Measurements from ENCODE around the gene DBP. TPM values are rescaled to one million over a fixed set of nuclear protein-coding genes. Genes with fewer than 3 reads are reported as not detected.
"Not testable (repeated sequence)": the region's sequence is repeated elsewhere in the genome, so short reads cannot be mapped to it uniquely, and the experiment has no call there.

Gene DBP
- total RNA-seq, 1 donor from 2014 or later: 22.8 TPM

GRCh38 chr19:48669903-48670668 lies 32.9 kb upstream of the DBP start:
- intact Hi-C loops (cut with micrococcal nuclease): no loop called here
- ATAC-seq (no peak), DNase-seq (no peak)

DNA sequence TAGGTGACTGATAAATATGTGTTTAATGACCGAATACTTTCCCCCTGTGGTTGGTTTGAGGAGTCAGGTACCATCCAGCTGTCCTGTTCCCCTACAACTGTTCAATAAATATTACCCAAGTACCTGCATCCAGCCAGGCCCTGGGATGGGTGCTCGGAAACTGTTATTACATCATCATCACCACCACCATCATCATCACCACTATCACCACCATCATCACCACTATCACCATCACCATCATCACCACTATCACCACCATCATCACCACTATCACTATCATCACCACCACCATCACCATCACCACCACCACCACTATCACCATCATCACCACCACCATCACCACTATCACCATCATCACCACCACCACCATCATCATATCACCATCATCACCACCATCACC lies 31.6 kb upstream of the DBP start:
- DNase-seq: no peak
- intact Hi-C loops (cut with micrococcal nuclease): no loop called here
- ATAC-seq: no peak

DNA sequence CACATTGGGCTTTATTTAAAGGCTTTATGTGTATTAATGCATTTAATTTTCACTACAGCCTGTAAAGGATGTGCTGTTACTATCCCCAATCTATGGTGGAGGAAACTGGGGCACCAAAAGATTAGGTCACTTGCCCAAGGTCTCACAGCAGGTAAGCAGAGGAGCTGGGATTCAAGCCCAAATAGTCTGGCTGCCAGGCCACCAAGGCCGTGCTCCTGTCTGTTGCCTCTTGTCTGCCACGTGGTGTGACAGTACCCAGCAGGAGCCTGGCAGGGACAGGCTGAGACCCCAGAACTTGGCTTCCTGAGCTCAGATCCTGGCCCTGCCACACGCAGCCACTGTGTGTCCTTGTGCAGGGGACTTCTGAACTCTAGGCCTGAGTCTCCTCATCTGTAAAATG lies 31.2 kb upstream of the DBP start:
- no peak for DNase-seq
- intact Hi-C loops (cut with micrococcal nuclease): no loop called here
- ATAC-seq: no peak

DNA sequence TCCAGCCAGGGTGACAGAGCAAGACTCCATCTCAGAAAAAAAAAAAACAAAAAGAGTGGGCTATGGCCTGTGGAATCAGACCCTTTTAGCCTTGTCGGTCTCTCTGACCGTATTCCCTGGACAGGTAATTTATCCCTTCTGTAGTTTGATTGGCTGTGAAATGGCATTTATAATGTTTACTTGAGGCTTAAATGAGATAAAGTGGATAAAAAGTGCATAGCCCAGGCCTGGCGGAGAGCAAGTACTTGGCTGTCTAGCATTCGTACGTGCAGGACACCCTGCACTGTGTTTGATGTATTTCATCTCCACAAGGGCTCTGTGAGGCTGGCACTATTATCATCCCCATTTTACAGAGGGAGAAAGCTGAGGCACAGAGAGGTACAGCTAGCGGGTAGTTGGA lies 28.6 kb upstream of the DBP start:
- DNase-seq (no peak), ATAC-seq (no peak)
- intact Hi-C loops (cut with micrococcal nuclease): no loop called here

DNA sequence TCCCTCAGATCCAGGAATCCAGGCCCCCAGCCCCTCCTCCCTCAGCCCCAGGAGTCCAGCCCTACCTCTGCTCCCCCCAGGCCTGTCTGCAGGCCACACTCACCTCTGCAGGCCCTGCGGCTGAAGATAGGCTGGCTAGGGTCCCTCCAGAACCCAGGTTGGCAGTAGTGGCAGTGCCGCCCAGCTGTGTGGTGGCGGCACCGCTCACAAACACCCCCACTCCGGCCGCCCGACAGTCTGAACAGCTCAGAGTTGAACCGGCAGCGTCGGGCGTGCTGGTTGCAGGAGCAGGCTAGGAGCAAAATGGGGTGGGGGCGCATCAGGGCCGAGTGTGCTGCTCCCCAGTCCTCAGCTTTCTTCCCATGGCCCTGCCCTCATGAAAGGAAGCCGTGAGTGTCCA lies 27.3 kb upstream of the DBP start:
- DNase-seq (no peak), ATAC-seq (no peak)
- intact Hi-C loops (cut with micrococcal nuclease): no loop called here

DNA sequence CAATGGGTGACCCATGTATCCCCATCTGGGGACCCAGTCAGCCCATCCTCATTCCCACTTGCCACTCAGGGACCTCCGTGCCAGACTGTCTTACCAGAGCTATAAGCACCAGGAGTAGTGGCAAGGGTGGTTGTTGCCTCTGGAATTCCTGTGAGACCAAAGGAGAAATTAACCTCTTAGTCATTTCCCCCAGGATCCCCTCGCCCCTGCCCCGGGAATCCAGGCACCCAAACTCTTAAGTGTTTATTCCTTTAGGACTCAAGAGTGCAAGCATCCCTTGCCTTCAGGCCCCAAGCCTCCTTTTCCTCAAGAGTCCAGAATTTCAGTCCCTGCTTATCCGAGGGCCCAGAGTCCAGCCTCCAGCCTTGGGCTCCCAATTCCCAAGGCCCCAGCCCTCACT lies 26.5 kb upstream of the DBP start:
- ATAC-seq: no peak
- intact Hi-C loops (cut with micrococcal nuclease): no loop called here

GRCh38 chr19:48661711-48662090 lies 24.5 kb upstream of the DBP start:
- intact Hi-C loops (cut with micrococcal nuclease): no loop called here
- DNase-seq (no peak), ATAC-seq (no peak)

More for the DNA sequence above, 26.5 kb upstream of the DBP start:
- DNase-seq: no peak

DNA sequence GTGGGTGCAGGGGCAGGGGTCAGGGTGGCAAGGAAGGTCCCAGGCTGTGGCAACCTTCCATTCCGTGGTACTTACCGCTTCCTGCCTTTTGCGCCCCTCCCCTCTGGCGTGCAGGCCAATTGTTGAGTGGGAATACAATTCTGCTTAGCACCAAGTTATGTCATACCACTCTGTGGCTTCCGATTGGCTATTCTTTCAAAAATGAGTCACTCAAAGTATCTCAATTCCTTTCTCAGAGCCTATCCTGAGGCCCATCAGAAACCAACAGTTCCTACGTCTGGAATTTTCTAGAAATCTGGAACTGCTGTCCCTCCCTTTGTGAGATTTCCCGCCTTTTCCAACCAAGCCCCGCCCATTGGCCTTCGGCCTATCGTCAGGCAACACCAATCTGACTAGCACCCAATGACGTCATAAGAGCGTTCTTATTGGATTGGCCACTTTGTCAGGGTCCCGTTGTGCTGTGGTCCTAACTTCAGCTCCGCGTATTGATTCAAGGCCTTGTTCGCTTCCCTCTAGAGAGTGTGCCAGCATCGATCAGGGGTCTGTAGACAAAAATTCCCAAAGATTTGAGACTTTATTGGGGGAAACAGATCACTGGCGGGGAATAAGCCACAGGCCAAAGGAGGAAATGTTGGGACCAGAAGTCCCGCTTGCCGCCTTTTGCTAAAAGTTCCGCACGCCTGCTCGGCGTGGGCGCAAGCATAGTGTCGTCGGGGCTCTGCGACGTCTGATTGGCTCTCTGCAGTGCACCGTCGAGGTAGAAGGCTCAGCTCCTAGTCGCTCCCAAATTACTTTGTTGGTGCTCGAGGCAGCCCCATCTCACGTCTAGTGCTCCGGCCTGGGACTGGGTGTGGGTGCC lies 23.9 kb upstream of the DBP start:
- DNase-seq (peak; percentile 89), ATAC-seq (peak; percentile 91)
- intact Hi-C loops (cut with micrococcal nuclease): no loop called here

DNA sequence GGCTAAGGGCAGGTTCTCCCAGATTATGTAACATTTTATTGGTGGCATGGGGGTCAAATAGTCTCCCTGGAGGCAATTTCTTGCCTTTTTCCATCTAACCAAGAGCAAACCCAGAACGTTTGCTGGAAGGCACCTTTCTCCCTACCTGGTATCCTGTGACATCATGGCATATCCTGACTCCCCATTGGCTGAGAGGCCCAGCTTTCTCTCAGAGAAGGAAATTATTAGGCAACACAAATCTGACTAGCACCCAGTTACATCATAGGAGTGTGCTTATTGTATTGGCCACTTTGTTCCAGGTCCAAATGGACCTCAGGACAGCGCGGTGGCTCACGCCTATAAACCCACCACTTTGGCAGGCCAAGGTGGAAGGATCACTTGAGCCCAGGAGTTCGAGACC lies 22.6 kb upstream of the DBP start:
- ATAC-seq (no peak), DNase-seq (no peak)
- intact Hi-C loops (cut with micrococcal nuclease): no loop called here

- no peak for DNase-seq
- intact Hi-C loops (cut with micrococcal nuclease): no loop called here
Measured at GRCh38 chr19:48658483-48658882, 21.3 kb upstream of the DBP start.

GRCh38 chr19:48657828-48658227 lies 20.6 kb upstream of the DBP start:
- ATAC-seq; intact Hi-C loops (cut with micrococcal nuclease); DNase-seq: not testable (repeated sequence)

More at GRCh38 chr19:48658483-48658882, 21.3 kb upstream of the DBP start:
- no peak for ATAC-seq

DNA sequence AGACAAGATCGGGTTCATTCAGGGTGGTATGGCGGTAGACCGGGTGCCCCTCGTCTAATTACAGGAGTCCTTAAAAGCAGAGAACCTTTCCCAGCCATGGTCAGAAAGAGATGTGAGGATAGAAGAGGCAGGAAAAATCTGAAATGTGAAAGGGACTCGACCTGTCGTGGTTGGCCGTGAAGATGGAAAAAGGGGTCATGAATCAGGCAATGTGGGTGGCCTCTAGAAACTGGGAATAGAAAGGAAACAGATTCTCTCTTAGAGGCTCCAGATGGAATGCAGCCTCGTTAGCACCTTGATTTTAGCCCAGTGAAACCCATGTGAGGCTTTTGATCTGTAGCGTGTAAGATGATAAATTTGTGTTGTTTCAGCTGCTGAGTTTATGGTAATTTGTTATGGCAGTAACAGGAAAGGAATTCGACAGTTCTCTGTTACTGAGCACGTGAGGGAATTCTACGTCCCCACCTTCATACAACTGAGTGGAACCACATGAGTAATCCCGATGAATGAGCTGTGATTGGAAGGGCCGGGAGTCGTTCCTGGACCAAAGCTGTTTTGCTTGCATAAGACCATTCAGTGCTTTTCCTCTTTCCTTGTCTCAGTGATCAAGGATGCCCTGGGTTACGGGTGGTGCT lies 19.8 kb upstream of the DBP start:
- intact Hi-C loops (cut with micrococcal nuclease): no loop called here
- ATAC-seq: no peak
- DNase-seq: no peak

DNA sequence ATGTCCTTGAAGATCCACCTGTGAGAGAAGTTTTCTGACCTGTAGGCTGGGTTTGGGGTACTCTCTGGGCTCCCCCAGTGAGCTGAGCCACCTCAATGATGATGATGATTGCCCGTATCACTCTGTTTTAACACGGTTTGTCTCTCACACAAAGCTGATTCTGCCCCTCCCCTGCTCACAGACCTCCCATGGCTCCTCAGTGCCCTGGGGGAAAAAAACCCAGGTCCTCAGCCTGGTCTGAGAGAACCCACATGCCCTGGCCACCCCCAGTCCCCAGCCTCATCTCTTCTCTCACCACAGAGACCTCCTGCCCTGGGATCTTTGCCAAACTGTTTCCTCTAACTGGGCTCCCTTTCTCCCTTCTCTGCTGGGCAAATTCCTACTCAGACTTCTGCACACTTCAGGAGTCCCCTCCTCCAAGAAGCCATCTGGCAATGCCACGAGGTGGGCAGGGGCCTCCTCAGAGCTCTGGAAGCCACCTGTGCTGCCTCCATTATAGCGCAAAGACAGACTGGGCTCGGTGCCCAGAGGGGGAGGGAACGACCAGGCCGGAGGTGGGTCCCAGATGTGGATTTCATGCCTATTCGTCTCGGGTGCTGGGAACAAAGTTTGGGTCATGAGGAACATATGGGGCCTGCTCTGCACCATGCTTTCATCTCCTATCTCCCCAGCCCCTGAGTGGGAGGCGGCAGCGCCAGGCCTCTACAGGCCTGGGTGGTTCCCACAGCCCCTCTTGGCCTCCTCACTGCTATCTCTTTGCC lies 17.3 kb upstream of the DBP start:
- no peak for ATAC-seq
- no peak for DNase-seq
- intact Hi-C loops (cut with micrococcal nuclease): no loop called here

- intact Hi-C loops (cut with micrococcal nuclease): no loop called here
- ATAC-seq (no peak), DNase-seq (no peak)
Measured at GRCh38 chr19:48651683-48652048, 14.5 kb upstream of the DBP start.

GRCh38 chr19:48650974-48651682 lies 13.9 kb upstream of the DBP start:
- no peak for ATAC-seq
- no peak for DNase-seq
- intact Hi-C loops (cut with micrococcal nuclease): no loop called here

GRCh38 chr19:48648134-48648533 lies 11.0 kb upstream of the DBP start:
- intact Hi-C loops (cut with micrococcal nuclease): no loop called here
- ATAC-seq (no peak), DNase-seq (no peak)

GRCh38 chr19:48646722-48647216 lies 9.6 kb upstream of the DBP start:
- intact Hi-C loops (cut with micrococcal nuclease): no loop called here
- ATAC-seq (no peak), DNase-seq (no peak)

- intact Hi-C loops (cut with micrococcal nuclease): no loop called here
- ATAC-seq (peak; percentile 91), DNase-seq (peak; percentile 90)
Measured at GRCh38 chr19:48646001-48646721, 9.0 kb upstream of the DBP start, which contains the start of gene CA11. CA11 (minus strand) TSS chr19:48646187; CDS start chr19:48645632, 555 bp downstream.

Measured in left ventricle myocardium superior (tissue), 1 donor.